ENCODE measurements around the gene CST6. TPM values are rescaled to one million over a fixed set of nuclear protein-coding genes. Genes with fewer than 3 reads are reported as not detected.
A peak's percentile ranks its signal among the peaks of the same experiment; 100 is the strongest.

The CST6 gene
- total RNA-seq, 1 experiment from 2014 or later: not detected

DNA sequence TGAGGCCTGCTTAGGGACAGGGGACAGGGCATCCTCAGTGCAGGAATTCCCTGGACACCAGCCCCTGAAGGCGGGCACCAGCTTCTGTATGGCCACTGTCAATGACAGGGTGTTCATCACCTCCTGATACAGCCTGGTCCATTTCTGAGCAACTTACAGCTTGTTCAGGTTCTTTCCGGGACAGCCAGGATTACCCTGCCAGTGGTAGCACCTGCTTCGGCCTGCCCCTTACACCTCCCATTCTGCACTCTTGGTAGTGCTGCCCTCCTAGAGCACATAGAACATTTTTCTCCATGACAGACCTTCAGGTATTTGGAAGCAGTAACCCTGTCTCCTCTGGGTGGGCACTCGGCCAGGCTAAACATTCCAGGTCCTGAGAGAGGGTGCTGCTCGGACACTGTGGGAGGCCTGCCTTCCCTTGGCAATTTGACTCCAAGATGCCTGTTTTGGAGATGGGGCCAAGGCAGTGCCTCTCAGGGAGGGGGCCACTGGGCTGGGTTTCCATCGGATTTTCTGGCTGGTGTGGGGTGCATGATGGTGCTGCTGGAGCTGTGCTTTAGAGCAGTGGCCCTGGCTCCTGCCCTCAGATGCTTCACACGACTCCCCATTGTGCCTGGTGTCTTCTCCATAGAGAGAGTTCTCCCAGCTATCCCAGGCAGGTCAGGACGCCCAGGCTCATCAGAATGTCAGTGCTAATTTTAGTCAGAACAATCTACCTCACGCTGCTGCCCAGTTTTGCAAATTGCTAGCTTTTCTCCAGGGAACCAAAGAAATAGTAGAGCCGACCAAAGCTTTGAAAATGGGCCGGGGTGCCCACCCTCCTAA, 35.9 kb downstream of the CST6 start:
- DNase-seq (ENCODE audit: low spot score): no peak

DNA sequence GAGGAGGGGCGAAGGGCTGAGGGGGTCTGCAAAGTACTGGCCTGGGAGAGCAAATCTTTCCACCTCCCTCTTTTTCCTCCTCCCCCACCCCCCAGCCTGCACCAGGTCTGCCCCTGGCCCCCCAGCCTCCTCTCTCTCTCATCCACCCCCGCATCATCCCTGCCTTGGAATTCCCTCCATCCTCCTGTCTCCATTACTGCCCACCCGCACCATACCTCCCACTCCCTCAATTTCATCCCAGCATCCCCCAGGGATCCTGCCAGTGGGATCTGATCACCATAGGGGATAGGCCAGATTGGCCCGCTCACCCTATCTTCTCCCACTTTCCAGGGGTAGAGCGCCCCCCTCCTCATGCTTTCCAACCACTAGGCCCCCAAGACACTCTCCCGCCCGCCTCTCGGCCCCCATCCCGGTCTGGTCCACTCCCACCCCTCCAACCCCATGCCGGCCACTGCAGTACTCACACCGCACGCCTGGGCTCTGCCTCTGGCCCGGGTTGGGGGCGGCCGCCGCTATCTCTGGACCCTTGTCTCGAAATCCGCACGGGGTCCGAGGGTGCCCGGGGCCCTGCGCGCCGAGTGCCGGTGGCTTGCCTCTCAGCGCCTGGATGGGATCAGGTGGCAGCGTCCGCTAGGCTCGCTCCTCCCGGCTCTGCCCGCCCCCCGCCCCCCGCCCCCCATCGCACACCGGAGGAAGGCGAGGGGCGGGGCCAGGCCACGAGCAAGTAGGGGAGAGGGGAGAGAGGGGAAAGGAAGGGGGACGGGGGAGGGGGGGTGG, 36.9 kb downstream of the CST6 start, which contains the start of gene GAL3ST3:
TSS of gene GAL3ST3 (minus strand) at position 615 of the 777 bp plus-strand sequence. CDS start 3,746 bp downstream, outside the sequence.
- no peak for DNase-seq (ENCODE audit: low spot score)

DNA sequence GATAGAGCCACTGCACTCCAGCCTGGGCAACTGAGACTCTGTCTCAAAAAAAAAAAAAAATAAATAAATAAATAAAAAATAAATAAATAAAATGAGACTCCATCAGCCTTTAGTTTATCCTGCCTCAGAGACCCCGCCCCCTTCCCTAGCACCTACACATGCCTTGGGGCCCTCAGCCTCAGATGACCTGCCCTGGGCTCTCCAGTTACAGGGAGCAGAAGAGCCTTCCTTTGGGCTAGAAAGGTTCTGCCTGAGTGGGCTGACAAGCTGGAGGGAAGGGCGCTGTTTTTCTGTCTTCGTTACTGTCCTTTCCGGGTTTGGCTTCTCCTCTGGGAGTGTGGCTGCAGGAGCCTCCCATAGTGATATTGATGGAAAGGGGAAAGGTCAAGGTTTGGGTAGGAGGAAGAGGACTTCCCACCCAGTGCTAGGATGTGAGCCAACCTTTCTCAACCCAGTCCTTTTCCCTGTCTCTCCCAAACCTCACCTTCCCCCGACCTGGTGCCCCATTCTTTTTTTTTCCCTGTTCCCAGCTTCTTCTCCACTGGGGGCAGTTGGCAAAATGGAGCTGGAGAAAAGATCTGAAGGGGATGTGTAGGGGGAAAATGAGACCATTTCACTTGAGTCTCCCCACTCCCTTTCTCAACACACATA, 38.9 kb downstream of the CST6 start:
- DNase-seq (ENCODE audit: low spot score): no peak

DNA sequence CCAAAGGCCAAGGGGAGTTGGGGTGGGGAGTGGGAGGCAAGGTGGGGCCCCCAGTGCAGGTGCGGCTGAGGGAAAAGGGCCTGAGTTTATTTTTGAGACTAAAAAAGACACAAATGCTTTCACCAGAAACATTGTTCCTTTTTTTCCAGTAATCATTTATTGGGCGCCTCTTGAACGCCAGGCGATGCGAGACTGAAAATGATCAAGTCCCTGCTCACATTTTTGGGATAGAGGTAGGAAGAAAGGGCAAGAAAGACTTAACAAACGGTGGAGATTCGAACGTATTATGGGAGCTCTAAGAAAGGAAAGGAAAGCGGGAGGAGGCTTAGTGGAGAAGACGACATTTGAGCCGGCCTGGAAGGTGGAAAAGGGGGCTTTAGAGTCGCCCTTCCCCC, 39.6 kb downstream of the CST6 start:
- no peak for DNase-seq (ENCODE audit: low spot score)

DNA sequence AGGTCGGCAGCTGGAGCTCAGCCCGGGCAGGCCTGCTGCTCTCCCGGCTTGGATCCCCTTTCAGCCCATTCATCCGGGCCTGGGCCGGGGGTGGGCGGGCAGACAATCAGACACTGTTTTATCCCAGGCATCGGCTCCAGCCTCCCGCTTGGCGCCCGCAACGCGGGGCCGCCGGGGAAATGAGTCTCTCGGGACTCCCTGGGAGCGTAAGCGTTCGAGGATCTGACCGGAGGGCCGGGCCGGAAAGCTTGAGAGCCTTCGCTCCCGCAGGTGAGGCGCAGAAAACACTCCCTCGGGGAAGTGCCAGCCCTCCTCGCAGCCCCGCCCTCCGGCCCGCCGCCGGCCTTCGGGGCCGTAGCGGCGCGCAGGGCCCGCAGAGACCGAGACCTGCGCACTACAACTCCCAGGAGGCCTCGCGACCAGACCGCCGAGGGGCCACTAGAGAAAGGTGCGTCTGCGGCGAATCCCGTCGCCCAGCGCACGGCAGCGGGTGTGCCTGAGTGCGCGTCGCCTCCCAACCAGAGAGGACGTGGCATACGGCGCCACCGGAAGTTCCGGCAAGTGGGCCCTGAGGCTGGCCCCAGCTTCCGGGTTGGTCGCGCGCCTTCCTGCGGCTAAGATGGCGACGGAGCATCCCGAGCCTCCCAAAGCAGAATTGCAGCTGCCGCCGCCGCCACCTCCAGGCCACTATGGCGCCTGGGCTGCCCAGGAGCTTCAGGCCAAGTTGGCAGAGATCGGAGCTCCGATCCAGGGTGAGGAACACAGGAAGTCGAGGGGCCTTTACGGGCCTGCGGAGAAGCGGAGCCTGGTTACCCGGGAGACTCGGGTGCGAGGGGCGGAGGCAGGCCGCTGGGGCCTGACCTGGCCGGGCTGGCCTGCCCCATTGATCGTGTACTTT, 40.2 kb downstream of the CST6 start, which contains the start of gene SF3B2:
TSS of gene SF3B2 (plus strand) at position 599 of the 898 bp plus-strand sequence. CDS start at position 620, 21 bp downstream.
- DNase-seq (ENCODE audit: low spot score): peak; percentile 98

DNA sequence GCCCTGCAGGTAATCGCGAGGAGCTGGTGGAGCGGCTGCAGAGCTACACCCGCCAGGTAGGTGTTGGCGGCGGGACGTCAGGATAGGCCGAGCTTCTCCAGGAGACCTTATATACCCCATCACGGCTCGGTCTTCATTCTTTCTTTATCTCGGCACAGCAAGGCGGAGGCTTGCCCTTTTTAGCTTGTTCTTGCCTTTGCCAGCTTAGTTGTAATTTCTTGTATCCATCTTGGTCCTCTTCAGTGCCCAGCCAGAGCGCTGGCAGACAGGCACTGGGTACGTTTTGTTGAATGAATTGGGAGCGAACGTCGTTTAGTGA, 40.8 kb downstream of the CST6 start:
- DNase-seq (ENCODE audit: low spot score): no peak

DNA sequence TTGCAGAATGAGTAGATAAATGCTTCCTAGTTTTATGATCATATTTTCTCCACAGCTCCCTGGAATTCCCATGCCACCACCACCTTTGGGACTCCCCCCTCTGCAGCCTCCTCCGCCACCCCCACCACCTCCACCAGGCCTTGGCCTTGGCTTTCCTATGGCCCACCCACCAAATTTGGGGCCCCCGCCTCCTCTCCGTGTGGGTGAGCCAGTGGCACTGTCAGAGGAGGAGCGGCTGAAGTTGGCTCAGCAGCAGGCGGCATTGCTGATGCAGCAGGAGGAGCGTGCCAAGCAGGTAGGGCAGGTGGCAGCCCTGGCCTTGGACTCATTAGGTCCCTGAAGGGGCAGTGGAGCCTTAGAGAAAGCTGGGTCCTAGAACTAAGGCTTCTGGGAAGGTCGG, 43.2 kb downstream of the CST6 start:
- no peak for DNase-seq (ENCODE audit: low spot score)

DNA sequence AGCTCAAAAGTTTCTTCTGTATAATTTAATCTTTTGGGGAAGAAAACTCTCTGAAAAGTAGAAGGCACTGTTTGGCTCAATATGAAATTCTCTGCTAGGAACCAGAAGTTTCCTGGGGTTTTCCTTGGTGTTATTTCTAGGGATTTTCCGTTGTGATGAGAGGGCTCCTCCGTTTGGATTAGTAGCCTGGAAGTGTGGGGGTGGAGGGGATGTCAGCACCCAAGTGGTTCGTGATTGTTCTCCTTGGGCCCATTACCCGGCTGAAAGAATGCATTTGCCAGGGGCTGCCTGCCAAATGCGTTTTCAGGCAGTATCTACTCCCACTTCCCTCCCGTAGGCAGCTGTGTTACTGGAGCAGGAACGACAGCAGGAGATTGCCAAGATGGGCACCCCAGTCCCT, 44.7 kb downstream of the CST6 start:
- no peak for DNase-seq (ENCODE audit: low spot score)

DNA sequence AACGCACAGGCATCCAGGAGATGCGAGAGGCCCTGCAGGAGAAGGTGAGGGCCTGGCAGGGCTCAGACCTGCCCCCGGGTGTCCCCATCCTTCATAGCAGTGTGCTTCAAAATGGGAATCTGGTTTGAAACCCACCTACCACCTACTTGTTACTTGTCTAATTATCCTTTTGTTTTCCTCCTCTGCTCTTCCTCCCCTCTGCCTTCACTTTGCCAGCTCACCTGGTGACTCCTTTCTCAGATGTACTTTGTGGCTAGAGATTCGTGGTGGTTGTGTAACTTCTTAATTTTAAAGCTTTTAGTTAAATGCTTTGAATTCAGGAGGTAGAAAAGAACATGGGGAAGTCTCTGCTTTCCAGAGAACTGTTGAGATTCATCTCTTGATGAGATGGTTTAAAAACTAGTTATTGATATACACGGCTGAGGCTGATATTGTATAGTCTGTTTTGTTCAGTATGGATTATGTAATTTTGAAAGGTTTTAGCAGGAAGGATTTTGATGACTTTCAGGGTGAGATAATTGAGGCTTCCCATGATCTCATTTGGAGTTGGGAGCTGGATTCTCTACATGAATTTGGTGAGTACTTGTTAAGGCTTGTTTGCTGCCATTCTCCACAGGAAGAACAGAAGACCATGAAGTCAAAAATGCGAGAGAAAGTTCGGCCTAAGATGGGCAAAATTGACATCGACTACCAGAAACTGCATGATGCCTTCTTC, 48.3 kb downstream of the CST6 start:
- DNase-seq (ENCODE audit: low spot score): no peak

DNA sequence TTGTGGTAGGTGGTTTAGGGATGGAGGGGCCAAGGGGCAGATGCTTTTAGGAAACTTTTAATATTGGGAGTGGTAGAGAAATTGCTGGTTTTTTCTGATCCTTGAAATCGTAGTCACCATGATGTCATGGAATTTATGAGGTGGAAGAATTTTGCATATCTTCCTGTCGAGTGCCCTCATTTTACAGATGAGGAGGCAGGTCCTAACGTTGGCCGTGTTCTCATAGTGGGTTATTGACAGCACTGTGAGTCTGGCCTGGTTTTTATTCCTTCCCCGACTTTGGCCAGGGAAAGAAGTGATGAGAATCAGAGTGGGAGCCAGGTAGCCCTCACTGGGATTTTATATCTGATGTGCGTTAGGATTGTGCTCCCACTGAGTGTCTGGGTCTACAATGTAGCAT, 49.5 kb downstream of the CST6 start:
- no peak for DNase-seq (ENCODE audit: low spot score)

DNA sequence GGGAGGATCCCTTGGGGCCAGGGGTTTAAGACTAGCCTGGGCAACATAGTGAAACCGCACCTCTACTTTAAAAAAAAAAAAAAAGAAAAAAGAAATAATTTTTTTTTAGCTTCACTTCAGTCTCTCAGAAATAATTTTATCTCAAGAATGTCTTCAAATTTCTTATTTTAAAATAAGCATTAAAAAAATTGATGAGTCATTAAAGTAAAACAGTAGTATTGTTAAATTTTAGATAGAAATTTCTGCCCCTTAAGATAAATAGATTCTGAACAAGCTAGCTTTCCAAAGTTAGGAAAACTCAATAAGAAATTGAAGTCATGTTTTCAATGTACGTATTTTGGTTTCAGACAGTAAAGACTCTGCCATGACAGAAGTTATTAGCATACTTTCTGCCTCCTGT, 50.6 kb downstream of the CST6 start:
- no peak for DNase-seq (ENCODE audit: low spot score)

Other genes with a start within 250 kb of the CST6 start
- 4.6 and 6.1 TPM in 2 replicates for gene AP5B1, start 231.0 kb upstream of the CST6 start, total RNA-seq (2014; rRNA removed; shearing (Covaris generic))
- not detected in 2 replicates for gene OVOL1, start 224.9 kb upstream of the CST6 start, total RNA-seq (2014; rRNA removed; shearing (Covaris generic))
- not detected in 2 replicates for gene SNX32, start 178.0 kb upstream of the CST6 start, total RNA-seq (2014; rRNA removed; shearing (Covaris generic))
- 1,250 and 1,621 TPM in 2 replicates for gene CFL1, start 153.8 kb upstream of the CST6 start, total RNA-seq (2014; rRNA removed; shearing (Covaris generic))
- 13.6 and 20.0 TPM in 2 replicates for gene MUS81, start 151.6 kb upstream of the CST6 start, total RNA-seq (2014; rRNA removed; shearing (Covaris generic))
- 0.33 and 3.9 TPM in 2 replicates for gene EFEMP2, start 139.2 kb upstream of the CST6 start, total RNA-seq (2014; rRNA removed; shearing (Covaris generic))
- not detected in 2 replicates for gene CTSW, start 132.2 kb upstream of the CST6 start, total RNA-seq (2014; rRNA removed; shearing (Covaris generic))
- 175 and 231 TPM in 2 replicates for gene FIBP, start 123.5 kb upstream of the CST6 start, total RNA-seq (2014; rRNA removed; shearing (Covaris generic))
- gene CCDC85B, start 121.3 kb upstream of the CST6 start, total RNA-seq (2014; rRNA removed; shearing (Covaris generic)): 35.8 and 44.2 TPM in 2 replicates
- gene FOSL1, start 111.6 kb upstream of the CST6 start, total RNA-seq (2014; rRNA removed; shearing (Covaris generic)): 12.9 and 18.0 TPM in 2 replicates
- gene C11orf68, start 92.9 kb upstream of the CST6 start, total RNA-seq (2014; rRNA removed; shearing (Covaris generic)): 13.4 and 14.3 TPM in 2 replicates
- 181 and 235 TPM in 2 replicates for gene DRAP1, start 92.6 kb upstream of the CST6 start, total RNA-seq (2014; rRNA removed; shearing (Covaris generic))
- not detected in 2 replicates for gene TSGA10IP, start 66.5 kb upstream of the CST6 start, total RNA-seq (2014; rRNA removed; shearing (Covaris generic))
- 43.3 and 43.4 TPM in 2 replicates for gene SART1, start 50.3 kb upstream of the CST6 start, total RNA-seq (2014; rRNA removed; shearing (Covaris generic))
- gene EIF1AD, start 9.9 kb upstream of the CST6 start, total RNA-seq (2014; rRNA removed; shearing (Covaris generic)): 20.7 and 32.4 TPM in 2 replicates
- gene BANF1, start 9.5 kb upstream of the CST6 start, total RNA-seq (2014; rRNA removed; shearing (Covaris generic)): 31.5 and 85.2 TPM in 2 replicates
- 2.6 and 4.6 TPM in 2 replicates for gene CATSPER1, start 14.5 kb downstream of the CST6 start, total RNA-seq (2014; rRNA removed; shearing (Covaris generic))
- not detected in 2 replicates for gene GAL3ST3, start 37.2 kb downstream of the CST6 start, total RNA-seq (2014; rRNA removed; shearing (Covaris generic))
- 135 and 140 TPM in 2 replicates for gene SF3B2, start 40.4 kb downstream of the CST6 start, total RNA-seq (2014; rRNA removed; shearing (Covaris generic))
- gene PACS1, start 58.3 kb downstream of the CST6 start, total RNA-seq (2014; rRNA removed; shearing (Covaris generic)): 7.6 and 8.9 TPM in 2 replicates
- 9.0 and 15.1 TPM in 2 replicates for gene KLC2, start 245.7 kb downstream of the CST6 start, total RNA-seq (2014; rRNA removed; shearing (Covaris generic))

Data from H4 (cell line).